H9 (cell line): ENCODE measurements around the gene ZCCHC4. TPM values are rescaled to one million over a fixed set of nuclear protein-coding genes. Genes with fewer than 3 reads are reported as not detected.

Experiments
- DNase-seq: peaks from one replicate; pipeline ENCODE4 v3.0.0-alpha.2; 2017
- H2AFZ ChIP-seq: one replicate; pipeline ENCODE4 v1.6.1; 2013; ENCODE audit warnings: mild to moderate bottlenecking, low read length, control low read depth, moderate library complexity
- H2AK5ac ChIP-seq: 2 replicates; pipeline ENCODE4 v1.6.1; 2013; ENCODE audit warnings: low read length, control low read depth, mixed read lengths; ENCODE audit not compliant: insufficient read length
- H2BK120ac ChIP-seq: one replicate; pipeline ENCODE4 v1.6.1; 2013; ENCODE audit warnings: low read depth, mild to moderate bottlenecking, low read length, control low read depth, inconsistent platforms; ENCODE audit not compliant: poor library complexity, severe bottlenecking
- H2BK12ac ChIP-seq: 2 replicates; pipeline ENCODE4 v1.6.1; 2013; ENCODE audit warnings: low read length, control low read depth, mixed read lengths, low read depth; ENCODE audit not compliant: insufficient read length
- H2BK15ac ChIP-seq: 2 replicates; pipeline ENCODE4 v1.6.1; 2013; ENCODE audit warnings: low read depth, low read length, control low read depth
- H2BK20ac ChIP-seq: one replicate; pipeline ENCODE4 v1.6.1; 2013; ENCODE audit warnings: low read depth, mild to moderate bottlenecking, low read length, control low read depth, inconsistent platforms; ENCODE audit not compliant: poor library complexity, severe bottlenecking
- H2BK5ac ChIP-seq: 2 replicates; pipeline ENCODE4 v1.6.1; 2013; ENCODE audit warnings: low read length, control low read depth, mixed read lengths; ENCODE audit not compliant: insufficient read length
- H3K14ac ChIP-seq: 2 replicates; pipeline ENCODE4 v1.6.1; 2013; ENCODE audit warnings: low read length, control low read depth; ENCODE audit not compliant: insufficient read depth
- H3K18ac ChIP-seq: 2 replicates; pipeline ENCODE4 v1.6.1; 2013; ENCODE audit warnings: low read depth, mild to moderate bottlenecking, mixed read lengths, low read length, control low read depth; ENCODE audit not compliant: insufficient read length
- H3K23ac ChIP-seq: 2 replicates; pipeline ENCODE4 v1.6.1; 2013; ENCODE audit warnings: low read length, control low read depth, mixed read lengths, low read depth; ENCODE audit not compliant: insufficient read length
- H3K23me2 ChIP-seq: 2 replicates; pipeline ENCODE4 v1.6.1; 2013; ENCODE audit warnings: low read depth, mild to moderate bottlenecking, mixed read lengths, low read length, control low read depth; ENCODE audit not compliant: insufficient read length, poor library complexity, severe bottlenecking
- H3K27ac ChIP-seq: 2 replicates; pipeline ENCODE4 v1.5.1; 2013; ENCODE audit warnings: low read length, control low read depth, mixed read lengths, low read depth; ENCODE audit not compliant: insufficient read length
- H3K27me3 ChIP-seq: 2 replicates; pipeline ENCODE4 v1.6.1; 2013; ENCODE audit warnings: low read length, control low read depth, inconsistent platforms; ENCODE audit not compliant: insufficient read depth
- H3K4ac ChIP-seq: 2 replicates; pipeline ENCODE4 v1.6.1; 2013; ENCODE audit warnings: low read depth, mild to moderate bottlenecking, control low read depth, inconsistent platforms, low read length, moderate library complexity
- H3K4me1 ChIP-seq: 2 replicates; pipeline ENCODE4 v1.6.1; 2013; ENCODE audit warnings: low read length, control low read depth, inconsistent platforms; ENCODE audit not compliant: insufficient read depth
- H3K4me2 ChIP-seq: 2 replicates; pipeline ENCODE4 v1.6.1; 2013; ENCODE audit warnings: low read length, control low read depth, mixed read lengths; ENCODE audit not compliant: insufficient read length, insufficient read depth
- H3K56ac ChIP-seq: 2 replicates; pipeline ENCODE4 v1.6.1; 2013; ENCODE audit warnings: low read depth, mild to moderate bottlenecking, mixed read lengths, low read length, control low read depth; ENCODE audit not compliant: insufficient read length
- H3K79me1 ChIP-seq: 2 replicates; pipeline ENCODE4 v1.6.1; 2013; ENCODE audit warnings: low read depth, mild to moderate bottlenecking, moderate library complexity, low read length, control low read depth, inconsistent platforms; ENCODE audit not compliant: insufficient read depth, poor library complexity, severe bottlenecking
- H3K79me2 ChIP-seq: 2 replicates; pipeline ENCODE4 v1.6.1; 2013; ENCODE audit warnings: low read length, control low read depth, inconsistent platforms; ENCODE audit not compliant: insufficient read depth
- H3K9ac ChIP-seq: 2 replicates; pipeline ENCODE4 v1.6.1; 2013; ENCODE audit warnings: low read length, control low read depth, mixed read lengths; ENCODE audit not compliant: insufficient read length; ENCODE audit errors: extremely low read depth
- H3K9me3 ChIP-seq: one replicate; pipeline ENCODE4 v1.6.1; 2013; ENCODE audit warnings: low read depth, low read length, inconsistent platforms; ENCODE audit not compliant: control insufficient read depth
- H3T11ph ChIP-seq: one replicate; pipeline ENCODE4 v1.6.1; 2013; ENCODE audit warnings: mild to moderate bottlenecking, low read length, control low read depth, inconsistent platforms
- H4K20me1 ChIP-seq: one replicate; pipeline ENCODE4 v1.6.1; 2013; ENCODE audit not compliant: control insufficient read depth, insufficient read length, insufficient read depth
- H4K5ac ChIP-seq: 2 replicates; pipeline ENCODE4 v1.6.1; 2013; ENCODE audit warnings: low read depth, mild to moderate bottlenecking, mixed read lengths, low read length, control low read depth; ENCODE audit not compliant: insufficient read length
- H4K8ac ChIP-seq: replicated peaks from 2 replicates; pipeline ENCODE4 v1.6.1; 2013; ENCODE audit warnings: low read length, control low read depth, mixed read lengths, low read depth; ENCODE audit not compliant: insufficient read length
- H4K91ac ChIP-seq: 2 replicates; pipeline ENCODE4 v1.6.1; 2013; ENCODE audit warnings: low read depth, mild to moderate bottlenecking, moderate library complexity, mixed read lengths, low read length, control low read depth; ENCODE audit not compliant: insufficient read length
- H3K27ac Mint-ChIP-seq, 3 experiments: 2 replicates in 2 of 3; 3 replicates in 1 of 3; pipeline ENCODE4 v1.8.0; 2020 to 2021; ENCODE audit warnings: mixed read lengths in 3 of 3, mild to moderate bottlenecking in 1 of 3, moderate library complexity in 1 of 3
- H3K27me3 Mint-ChIP-seq: 2 replicates; pipeline ENCODE4 v1.8.0; 2021; ENCODE audit warnings: low read depth, mild to moderate bottlenecking, moderate library complexity, mixed read lengths
- H3K36me3 Mint-ChIP-seq, 3 experiments: 2 replicates in 2 of 3; 3 replicates in 1 of 3; pipeline ENCODE4 v1.8.0; 2020 to 2021; ENCODE audit warnings: low read depth in 3 of 3, mixed read lengths in 3 of 3; ENCODE audit not compliant: insufficient read depth in 1 of 3
- H3K4me1 Mint-ChIP-seq, 2 experiments: 2 replicates each; pipeline ENCODE4 v1.8.0; 2020; ENCODE audit warnings: mixed read lengths in 2 of 2
- H3K4me3 Mint-ChIP-seq, 2 experiments: 2 replicates in 1 of 2; 3 replicates in 1 of 2; pipeline ENCODE4 v1.8.0; 2020 to 2021; ENCODE audit warnings: mild to moderate bottlenecking in 2 of 2, mixed read lengths in 2 of 2, moderate library complexity in 1 of 2
- H3K9me3 Mint-ChIP-seq, 2 experiments: 2 replicates in 1 of 2; 3 replicates in 1 of 2; pipeline ENCODE4 v1.8.0; 2020; ENCODE audit warnings: mild to moderate bottlenecking in 2 of 2, mixed read lengths in 2 of 2, moderate library complexity in 1 of 2
- CTCF ChIP-seq: fragments of 200-600 bp; sonication (generic); conservative IDR thresholded peaks from 3 replicates; pipeline ENCODE4 v1.8.0; 2021; ENCODE audit warnings: antibody characterized with exemption, mild to moderate bottlenecking
- total RNA-seq: library from RNA; stranded (reverse); gene quantifications from 2 replicates; pipeline ENCODE4 v1.2.1, GENCODE V29; 2021

The ZCCHC4 gene
- total RNA-seq, 1 experiment from 2014 or later = 6.8 TPM

- H3K27me3 Mint-ChIP-seq = no peaks in the 10 kb centered on the region
These were observed 55.3 kb downstream of the ZCCHC4 start for GRCh38 chr4:25367877-25368276.

More at GRCh38 chr4:25367877-25368276, 55.3 kb downstream of the ZCCHC4 start:
- no peak overlapping the region for H2BK12ac ChIP-seq
- DNase-seq = no peak
- no peak overlapping the region for H2AK5ac ChIP-seq
- 0 out of 2 replicates have a peak, but pooled peaks cover 3% of the 10 kb centered on the region for H3K4me1 ChIP-seq
- no peak overlapping the region for H3K4ac ChIP-seq
- no peak overlapping the region for H4K5ac ChIP-seq
- no peak overlapping the region for H3K56ac ChIP-seq
- H3K79me2 ChIP-seq = no peaks in the 10 kb centered on the region
- H3K23me2 ChIP-seq = no peaks in the 10 kb centered on the region
- no peak overlapping the region for H2BK20ac ChIP-seq
- Mint-ChIP-seq H3K9me3 (no peaks in the 10 kb centered on the region), H3K4me1 (peaks cover 11 to 13% of the 10 kb centered on the region in 2 experiments), H3K27ac (no peak overlapping the region), H3K4me3 (no peak overlapping the region), H3K36me3 (no peaks in the 10 kb centered on the region; a peak in 1 of 7 replicates)
- no peak overlapping the region for H3K18ac ChIP-seq
- H3K27me3 ChIP-seq = no peaks in the 10 kb centered on the region
- TF ChIP-seq CTCF = no peak
- H2BK5ac ChIP-seq = no peak overlapping the region
- no peak overlapping the region for H2BK120ac ChIP-seq
- no peak overlapping the region for H4K8ac ChIP-seq
- no peak overlapping the region for H3K4me2 ChIP-seq
- H3K14ac ChIP-seq = no peak overlapping the region
- no peak overlapping the region for H3K27ac ChIP-seq
- no peak overlapping the region for H4K91ac ChIP-seq
- no peaks in the 10 kb centered on the region for H4K20me1 ChIP-seq
- no peak overlapping the region for H2AFZ ChIP-seq
- H3K23ac ChIP-seq = no peak overlapping the region
- no peaks in the 10 kb centered on the region for H3K9me3 ChIP-seq
- no peak overlapping the region for H3T11ph ChIP-seq
- no peaks in the 10 kb centered on the region for H3K79me1 ChIP-seq
- H3K9ac ChIP-seq = no peak overlapping the region
- H2BK15ac ChIP-seq = no peak overlapping the region
